Measurements from ENCODE around the gene NCK2. TPM values are rescaled to one million over a fixed set of nuclear protein-coding genes. Genes with fewer than 3 reads are reported as not detected.

Gene NCK2
- total and polyA plus RNA-seq, 2 of the 4 experiments (the other 2 are of a cell fraction): 15.8 to 22.2 TPM

GRCh38 chr2:105765415-105766299 is 20.9 kb downstream of the NCK2 start:
- H2BK120ac ChIP-seq (ENCODE audit: low read depth, low read length): no peak overlapping the region
- H4K20me1 ChIP-seq (ENCODE audit: insufficient read depth, low read length): peaks cover 60% of the 10 kb centered on the region
- peaks cover 13% of the 10 kb centered on the region; the same call in 1 of the 2 replicates for H3K9me1 ChIP-seq (ENCODE audit: insufficient read depth, low read length)
- H3K14ac ChIP-seq (replicated peaks; ENCODE audit: low read depth, low read length): no peak overlapping the region
- H3K36me3 ChIP-seq (ENCODE audit: control insufficient read depth, insufficient read depth, low read length): peaks cover 2% of the 10 kb centered on the region; the same call in 1 of the 2 replicates
- no TSS peak for BruUV-seq (replicated peaks)
- H3K4me2 ChIP-seq (ENCODE audit: low read depth, low read length): no peak overlapping the region
- H4K5ac ChIP-seq (ENCODE audit: low read depth, low read length): no peak overlapping the region
- intact Hi-C loops (cut with micrococcal nuclease): no loop called here
- no peak overlapping the region for H2BK15ac ChIP-seq (ENCODE audit: low read depth, low read length)
- in situ Hi-C loops (cut with MboI; ENCODE audit: low sequenced_read_pairs): no loop called here
- H3K27me3 ChIP-seq (ENCODE audit: control insufficient read depth, insufficient read depth, low read length): no peaks in the 10 kb centered on the region
- H3K9me3 ChIP-seq (ENCODE audit: control insufficient read depth, insufficient read depth, low read length): no peaks in the 10 kb centered on the region
- DNase-seq: no peak
- peaks cover 4% of the 10 kb centered on the region for H3K4me1 ChIP-seq (ENCODE audit: control insufficient read depth, insufficient read depth, low read length)
- CTCF ChIA-PET: no interaction called here
- no peak for ATAC-seq (ENCODE audit: low read depth)
- no peak overlapping the region for H3K27ac ChIP-seq (ENCODE audit: insufficient read depth, low read length)
- peaks cover 45 to 81% of the 10 kb centered on the region in 2 experiments for H3K79me1 ChIP-seq (ENCODE audit: low read depth in 1 of 2, low read length in 2 of 2)
- POLR2A ChIA-PET (ENCODE audit: unreplicated experiment): no interaction called here
- H3K9ac ChIP-seq (ENCODE audit: low read depth, low read length): no peak overlapping the region
- no peak overlapping the region for H3K4me3 ChIP-seq (ENCODE audit: insufficient read depth, low read depth, low read length)
- H2BK20ac ChIP-seq (ENCODE audit: low read depth, low read length): no peak overlapping the region
- no peak overlapping the region for H2AK5ac ChIP-seq (ENCODE audit: low read depth, low read length)
- H3K23ac ChIP-seq (ENCODE audit: low read depth, low read length): no peak overlapping the region
- no peak overlapping the region for H3K18ac ChIP-seq (ENCODE audit: low read depth, low read length)
- no peak overlapping the region for H3K56ac ChIP-seq (ENCODE audit: extremely low read depth, insufficient read depth, low read length)
- no peak overlapping the region for H2AK9ac ChIP-seq (replicated peaks; ENCODE audit: low read depth, low read length, poor library complexity)
- no peak overlapping the region for H2BK5ac ChIP-seq (ENCODE audit: low read depth, low read length, poor library complexity, severe bottlenecking)
- H3K4ac ChIP-seq (ENCODE audit: low read depth, low read length): no peak overlapping the region
- H2AFZ ChIP-seq (replicated peaks; ENCODE audit: low read length, poor library complexity): no peak overlapping the region
- no peak overlapping the region for H4K8ac ChIP-seq (ENCODE audit: low read depth in 2 of 2, low read length in 2 of 2)
- dilution Hi-C loops (cut with HindIII; ENCODE audit: low sequenced_read_pairs, unreplicated experiment): no loop called here
- H4K91ac ChIP-seq (ENCODE audit: insufficient read depth, low read depth, low read length): no peak overlapping the region
- 100% methylated on average over 3 of the region's 10 CpGs; no CpG with 5 or more reads in 1 of the 2 experiments for WGBS, 2 experiments (ENCODE audit: extremely low coverage in 2 of 2, insufficient read length in 1 of 2)
- TF ChIP-seq ELK1 (IDR thresholded peaks at IDR 0.05; ENCODE audit: borderline replicate concordance, low read depth, low read length): no peak
- no peak for TF ChIP-seq POLR2A (IDR thresholded peaks at IDR 0.05; ENCODE audit: low read depth, low read length)
- no peak for TF ChIP-seq FOS (IDR thresholded peaks at IDR 0.05; ENCODE audit: low read depth, low read length)
- no peak for TF ChIP-seq RAD21 (IDR thresholded peaks at IDR 0.05; ENCODE audit: low read length)
- no peak for TF ChIP-seq USF2 (IDR thresholded peaks at IDR 0.05; ENCODE audit: low read depth, low read length)
- no peak for TF ChIP-seq RCOR1 (IDR thresholded peaks at IDR 0.05; ENCODE audit: insufficient replicate concordance, low read length)
- TF ChIP-seq MAFK (IDR thresholded peaks at IDR 0.05; ENCODE audit: low read depth, low read length): no peak
- TF ChIP-seq SMC3 (IDR thresholded peaks at IDR 0.05; ENCODE audit: low read depth, low read length): no peak
- no peak for TF ChIP-seq MXI1 (IDR thresholded peaks at IDR 0.05; ENCODE audit: borderline replicate concordance, low read depth, low read length)
- no peak for TF ChIP-seq CEBPB (IDR thresholded peaks at IDR 0.05; ENCODE audit: low read depth, low read length)
- no peak for TF ChIP-seq BHLHE40 (IDR thresholded peaks at IDR 0.05; ENCODE audit: low read depth, low read length)
- TF ChIP-seq CTCF (conservative IDR thresholded peaks at IDR 0.05; ENCODE audit: low read depth, low read length): no peak
- TF ChIP-seq NFE2L2 (IDR thresholded peaks at IDR 0.05; ENCODE audit: low read depth, low read length): no peak
- TF ChIP-seq RFX5 (IDR thresholded peaks at IDR 0.05; ENCODE audit: low read depth, low read length): no peak
- no peak for TF ChIP-seq CHD1 (IDR thresholded peaks at IDR 0.05; ENCODE audit: low read depth, low read length)

Measured in IMR-90 (cell line).